ENCODE results near the gene AGR2.

AGR2 gene

DNA sequence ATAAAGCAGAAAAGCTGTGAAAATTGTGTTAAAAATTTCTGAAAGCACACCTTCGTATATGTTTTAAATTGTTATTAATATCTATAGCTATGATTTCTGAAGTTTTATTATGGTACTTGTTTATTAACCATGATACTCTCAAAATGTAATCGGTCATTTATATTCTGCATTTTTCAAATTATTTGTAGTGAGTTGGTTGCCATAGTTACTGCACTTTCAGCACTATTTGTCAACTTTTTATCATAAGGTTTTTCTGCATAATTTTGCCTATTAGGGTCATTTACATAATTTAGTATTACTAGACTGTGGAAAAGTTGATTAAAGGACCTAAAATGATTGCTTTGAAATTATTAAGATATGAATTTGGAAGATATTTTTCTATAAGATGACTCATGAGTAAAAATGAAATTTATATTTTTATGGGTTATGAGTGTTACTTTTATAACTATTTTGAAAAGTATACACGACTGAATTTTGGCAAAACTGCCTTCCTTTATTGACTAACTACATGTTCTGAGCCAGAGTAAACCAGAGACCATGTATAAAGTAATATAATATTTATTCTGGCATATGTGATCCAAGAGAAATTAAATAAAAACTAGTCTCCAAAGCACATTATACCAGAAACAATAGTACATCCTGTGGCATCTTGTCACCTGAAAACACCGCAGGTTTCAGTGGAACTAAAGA lies 7.9 kb upstream of the AGR2 start:
- DNase-seq (ENCODE audit: low spot score) = no peak

GRCh38 chr7:16811551-16811950 lies 6.8 kb upstream of the AGR2 start:
- no peak for DNase-seq (ENCODE audit: low spot score)

GRCh38 chr7:16810573-16810972 lies 5.8 kb upstream of the AGR2 start:
- no peak for DNase-seq (ENCODE audit: low spot score)

- no peak for DNase-seq (ENCODE audit: low spot score)
These were observed 5.3 kb upstream of the AGR2 start for GRCh38 chr7:16810112-16810511.

- no peak for DNase-seq (ENCODE audit: low spot score)
These were observed 642 bp upstream of the AGR2 start for GRCh38 chr7:16805441-16805840.

GRCh38 chr7:16803881-16804673 lies 722 bp downstream of the AGR2 start:
- no peak for DNase-seq (ENCODE audit: low spot score)

DNA sequence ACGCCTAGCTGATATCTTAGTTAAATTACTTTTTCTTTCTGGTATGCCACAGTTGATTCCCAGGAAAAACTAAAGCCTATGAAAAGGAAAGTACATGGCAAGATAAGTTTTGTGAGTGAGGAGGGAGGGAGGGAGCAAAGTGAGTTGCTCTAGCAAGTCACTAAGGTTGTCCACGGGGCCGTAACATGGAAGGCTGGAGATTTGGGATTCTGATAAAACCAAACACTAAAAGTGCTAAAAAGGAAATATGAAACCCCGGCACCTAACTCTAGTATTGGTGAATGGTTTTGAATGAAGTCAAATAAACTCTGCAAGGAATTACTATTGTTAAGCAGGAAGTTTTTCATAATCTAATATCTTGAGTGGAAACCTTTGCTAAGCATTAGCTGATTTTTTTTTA lies 1.7 kb downstream of the AGR2 start:
- DNase-seq (ENCODE audit: low spot score) = no peak

DNA sequence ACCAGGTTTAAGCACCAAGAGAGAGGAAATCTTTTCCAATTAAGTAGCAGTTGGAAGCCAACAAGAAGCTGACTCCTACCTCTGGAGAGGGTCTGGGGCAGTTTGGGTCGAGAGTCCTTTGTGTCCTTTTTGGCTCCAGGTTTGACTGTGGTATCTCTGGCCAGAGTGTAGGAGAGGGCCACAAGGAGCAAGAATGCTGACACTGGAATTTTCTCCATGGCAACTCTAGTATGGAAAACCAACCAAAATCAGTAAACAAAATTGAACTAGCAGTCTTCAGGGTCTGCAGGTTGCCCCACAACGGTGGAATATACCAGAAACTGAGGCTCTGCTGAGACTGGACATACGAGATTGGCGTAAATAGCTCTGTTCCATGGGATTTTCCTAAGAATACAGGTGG lies 3.2 kb downstream of the AGR2 start:
- no peak for DNase-seq (ENCODE audit: low spot score)

- DNase-seq (ENCODE audit: low spot score) = peak; percentile 30
These were observed 3.7 kb downstream of the AGR2 start for GRCh38 chr7:16801111-16801542.

DNA sequence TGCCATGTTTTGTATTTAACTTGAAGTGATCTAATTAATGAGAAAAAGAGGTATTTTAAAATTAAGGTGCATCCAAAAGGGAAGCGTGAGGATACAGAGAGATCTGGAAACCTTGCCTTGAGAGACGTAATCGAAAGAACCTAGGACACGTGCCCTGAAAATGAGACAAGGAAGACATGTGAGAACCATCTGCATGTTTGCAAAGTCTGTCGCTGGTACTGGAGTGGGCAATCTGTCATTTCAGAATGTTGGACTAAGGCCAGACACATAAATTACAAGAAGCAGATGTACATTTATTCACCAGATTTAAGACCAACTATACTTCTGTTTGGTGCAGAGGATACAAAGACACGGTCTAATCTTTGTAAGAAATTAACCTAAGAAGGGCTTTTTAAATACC lies 9.2 kb downstream of the AGR2 start:
- no peak for DNase-seq (ENCODE audit: low spot score)

DNA sequence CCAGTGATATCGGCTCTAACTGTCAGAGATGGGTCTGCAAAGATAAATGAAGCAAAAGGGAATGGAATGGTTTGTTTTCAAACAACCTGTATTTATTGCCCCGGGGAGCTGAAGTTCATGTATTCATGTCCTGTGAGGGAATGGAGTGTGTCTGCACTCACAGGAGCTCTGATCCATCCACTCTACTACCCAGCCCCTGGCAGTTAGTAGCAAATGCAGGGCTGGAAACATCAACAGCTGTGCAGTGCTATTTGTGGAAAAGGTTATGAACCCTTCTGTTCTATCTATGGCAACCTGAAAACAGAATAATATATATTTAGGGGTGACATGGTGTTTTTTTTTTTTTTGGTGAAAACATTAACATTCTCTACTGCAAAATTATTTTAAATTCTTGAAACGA lies 9.8 kb downstream of the AGR2 start:
- DNase-seq (ENCODE audit: low spot score) = no peak

DNA sequence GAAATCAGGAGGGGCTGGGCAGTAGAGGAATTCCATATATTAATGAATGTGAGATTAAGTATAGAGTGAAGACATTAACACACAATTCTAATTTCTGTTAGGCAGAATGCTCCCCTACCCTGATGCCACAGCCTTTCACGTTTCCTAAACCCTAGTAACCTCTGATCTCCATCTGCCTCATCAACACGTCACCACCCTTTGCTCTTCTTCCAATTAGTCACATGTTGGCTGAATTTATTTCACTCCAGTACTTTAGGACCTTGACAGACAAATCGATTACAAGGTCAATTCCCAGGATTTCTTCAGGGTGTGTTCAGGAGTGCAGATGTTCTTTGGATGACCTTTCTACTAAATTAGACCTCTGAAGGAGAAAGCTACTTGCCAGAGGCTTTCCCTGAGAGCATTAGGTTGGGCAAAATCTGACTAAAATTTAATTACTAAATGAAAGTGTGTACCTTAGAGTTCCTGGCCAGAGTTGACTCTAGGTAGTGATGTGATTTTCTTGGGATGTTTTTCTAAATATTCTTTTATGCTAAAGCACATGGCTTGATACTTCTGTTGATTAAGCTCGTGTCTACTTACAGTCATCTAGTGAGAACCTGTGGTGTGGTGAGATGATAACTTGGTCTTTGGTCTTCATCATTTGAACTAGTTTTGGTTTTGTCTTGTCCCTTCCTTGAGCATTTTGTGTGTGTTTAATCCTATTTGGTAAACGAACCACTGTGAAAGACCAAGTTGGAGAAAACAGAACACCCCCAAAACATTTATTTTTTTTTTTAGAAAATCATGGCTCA lies 12.7 kb downstream of the AGR2 start:
- DNase-seq (ENCODE audit: low spot score) = no peak

GRCh38 chr7:16791071-16791470 lies 13.7 kb downstream of the AGR2 start:
- DNase-seq (ENCODE audit: low spot score) = no peak

GRCh38 chr7:16787127-16787526 lies 17.7 kb downstream of the AGR2 start:
- DNase-seq (ENCODE audit: low spot score) = no peak

DNA sequence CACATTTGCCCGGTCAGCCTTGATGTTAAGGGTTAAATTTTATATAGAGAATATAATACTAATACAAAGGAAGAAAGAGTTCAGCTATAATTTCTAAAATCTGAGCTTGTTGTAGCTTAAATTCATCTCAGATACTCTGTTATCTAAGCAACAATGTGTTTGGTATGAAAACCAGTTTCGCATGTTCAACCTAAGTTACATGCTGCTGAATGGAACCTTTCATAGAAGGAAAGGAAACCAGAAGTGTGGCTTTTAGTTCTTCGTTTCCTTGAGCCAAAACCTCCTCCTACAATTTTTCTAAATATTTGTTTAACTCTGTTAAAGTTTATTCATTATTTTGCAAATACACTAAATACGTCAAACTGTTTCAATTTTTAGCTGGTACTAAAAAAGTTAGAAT lies 18.5 kb downstream of the AGR2 start:
- no peak for DNase-seq (ENCODE audit: low spot score)

DNA sequence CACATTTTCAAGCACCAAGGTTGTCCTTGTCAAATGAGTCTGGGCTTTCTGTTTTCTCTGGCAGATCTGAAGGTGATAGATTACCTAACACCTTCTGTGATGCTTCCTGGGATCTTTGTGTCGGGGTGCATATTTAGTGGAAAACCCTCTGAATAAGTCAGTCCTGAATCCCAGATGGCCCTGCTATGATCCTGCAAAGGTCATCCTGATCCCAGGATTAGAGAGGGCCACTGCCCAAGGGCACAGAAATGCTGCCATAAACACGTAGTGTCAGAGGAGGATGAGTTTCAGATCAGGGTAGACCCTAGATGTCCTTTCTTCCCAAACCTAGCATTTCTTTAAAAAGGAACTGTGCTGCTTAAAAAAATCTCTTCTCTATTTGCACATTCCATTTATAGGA lies 19.0 kb downstream of the AGR2 start:
- DNase-seq (ENCODE audit: low spot score) = no peak

GRCh38 chr7:16785321-16785720 lies 19.5 kb downstream of the AGR2 start:
- DNase-seq (ENCODE audit: low spot score) = no peak

- peak; percentile 56 for DNase-seq (ENCODE audit: low spot score)
These were observed 24.2 kb downstream of the AGR2 start for GRCh38 chr7:16780596-16780995.

GRCh38 chr7:16779051-16779450 lies 25.7 kb downstream of the AGR2 start:
- DNase-seq (ENCODE audit: low spot score) = no peak

GRCh38 chr7:16778476-16778875 lies 26.3 kb downstream of the AGR2 start:
- DNase-seq (ENCODE audit: low spot score) = no peak

DNA sequence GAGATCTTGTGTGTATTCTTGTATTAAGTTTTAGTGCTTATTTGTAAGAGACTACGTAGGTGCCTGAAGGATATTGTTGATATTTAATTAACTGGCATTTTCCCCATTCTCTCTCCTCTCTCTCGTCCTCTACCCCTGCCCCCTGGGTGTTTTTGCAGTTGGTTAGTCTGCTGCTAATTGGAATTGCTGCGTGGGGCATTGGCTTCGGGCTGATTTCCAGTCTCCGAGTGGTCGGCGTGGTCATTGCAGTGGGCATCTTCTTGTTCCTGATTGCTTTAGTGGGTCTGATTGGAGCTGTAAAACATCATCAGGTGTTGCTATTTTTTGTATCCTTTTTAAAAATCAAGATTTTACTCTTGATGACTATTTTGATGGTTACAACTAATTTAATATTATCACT lies 28.7 kb downstream of the AGR2 start:
- no peak for DNase-seq (ENCODE audit: low spot score)

- DNase-seq (ENCODE audit: low spot score) = no peak
These were observed 29.8 kb downstream of the AGR2 start for GRCh38 chr7:16774986-16775385.

DNA sequence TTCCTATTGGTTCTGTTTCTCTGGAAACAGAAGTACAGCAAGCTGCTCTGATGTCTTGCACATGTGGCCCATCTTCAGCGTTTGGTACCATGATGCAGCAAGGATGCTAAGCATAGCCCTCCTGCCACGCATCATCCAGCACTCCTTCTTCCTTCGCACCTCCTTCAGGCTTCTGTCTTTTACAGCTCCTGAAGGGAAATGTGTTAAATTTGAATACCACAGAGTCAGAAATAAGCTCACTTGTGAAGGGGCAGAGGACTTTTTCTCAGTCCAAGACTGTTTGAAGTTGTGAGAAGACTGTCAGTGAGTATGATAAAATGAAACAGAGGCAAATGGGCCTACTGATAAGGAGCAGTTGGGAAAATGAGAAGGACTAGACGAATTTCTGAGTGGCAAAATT lies 30.5 kb downstream of the AGR2 start:
- no peak for DNase-seq (ENCODE audit: low spot score)
